NCI-H748 treated with DMSO at 0.1 percent for 48 hours (cell line): Measurements from ENCODE around the gene HMGCS2.
"Not testable (repeated sequence)": the region's sequence is repeated elsewhere in the genome, so short reads cannot be mapped to it uniquely, and the experiment has no call there.

Experiments
- DNase-seq: peaks from one replicate; lab custom pipeline; 2025; lab: John Stamatoyannopoulos, UW

Gene HMGCS2

DNA sequence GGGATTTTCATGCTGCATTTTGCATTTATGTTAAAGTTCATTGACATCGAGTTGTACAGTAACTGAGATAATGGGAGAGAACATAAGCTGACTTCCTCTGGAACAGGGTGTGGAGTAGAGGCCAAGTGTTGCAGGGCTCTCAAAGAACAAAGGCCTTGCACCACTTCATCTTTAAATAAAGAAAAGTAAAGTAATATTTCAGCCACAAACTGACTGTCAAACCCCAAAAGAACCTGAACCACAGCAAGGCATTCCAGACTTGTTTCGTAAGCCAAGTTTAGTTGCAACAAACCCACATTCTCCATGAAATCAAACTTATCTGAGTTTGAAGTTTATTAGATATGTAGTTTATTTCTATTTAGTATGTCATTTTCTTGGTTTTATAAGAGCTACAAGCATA is 19.1 kb upstream of the HMGCS2 start:
- DNase-seq = no peak

- DNase-seq = not testable (repeated sequence)
Measured at GRCh38 chr1:119786473-119787050, 17.9 kb upstream of the HMGCS2 start.

DNA sequence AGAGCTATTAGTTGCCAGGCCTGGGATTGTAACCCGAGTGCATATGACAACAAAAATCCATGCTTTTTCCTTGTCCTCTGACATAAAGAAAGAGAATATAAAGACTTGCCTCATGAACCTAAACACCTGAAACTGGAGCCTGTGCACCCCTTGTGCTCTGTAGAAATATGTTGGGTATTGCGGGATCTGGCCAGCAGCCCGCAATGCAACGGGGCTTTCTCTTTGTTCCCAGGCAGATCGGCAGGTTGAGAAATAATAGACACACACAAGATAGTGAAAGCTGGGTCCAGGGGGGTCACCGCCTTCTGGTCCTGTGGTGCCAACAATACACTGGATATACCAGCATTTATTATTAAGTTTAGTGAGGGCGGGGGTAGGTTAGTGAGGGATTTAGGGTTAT is 17.3 kb upstream of the HMGCS2 start:
- not testable (repeated sequence) for DNase-seq

DNA sequence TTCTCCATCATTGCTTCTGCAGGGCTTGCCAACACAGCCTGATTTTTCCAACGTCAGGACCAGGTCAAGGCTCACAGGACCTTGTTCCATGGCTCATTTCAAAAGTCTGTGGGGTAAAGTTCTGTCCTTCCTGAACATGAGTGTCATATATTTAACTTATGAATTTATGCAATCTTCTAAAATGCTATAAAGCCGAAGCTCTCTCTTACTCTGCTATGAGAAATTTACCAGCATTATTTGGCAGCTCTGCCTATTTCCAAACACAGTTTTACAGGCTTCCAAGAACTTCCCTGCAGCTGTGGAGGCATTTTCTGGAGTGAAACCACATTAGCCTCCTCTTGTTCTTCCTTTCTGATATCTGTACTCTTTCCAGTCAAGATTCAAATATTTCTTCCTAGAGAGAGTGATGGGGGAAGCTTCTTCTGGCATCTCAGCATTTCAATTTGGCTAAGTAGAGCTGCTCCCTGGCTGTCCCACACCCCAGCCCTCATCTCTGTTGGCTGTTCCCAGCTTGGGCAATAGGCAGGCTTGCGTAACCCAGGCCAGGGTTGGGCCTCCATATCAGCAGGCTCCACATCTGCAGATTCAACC is 15.6 kb upstream of the HMGCS2 start:
- DNase-seq = no peak

DNA sequence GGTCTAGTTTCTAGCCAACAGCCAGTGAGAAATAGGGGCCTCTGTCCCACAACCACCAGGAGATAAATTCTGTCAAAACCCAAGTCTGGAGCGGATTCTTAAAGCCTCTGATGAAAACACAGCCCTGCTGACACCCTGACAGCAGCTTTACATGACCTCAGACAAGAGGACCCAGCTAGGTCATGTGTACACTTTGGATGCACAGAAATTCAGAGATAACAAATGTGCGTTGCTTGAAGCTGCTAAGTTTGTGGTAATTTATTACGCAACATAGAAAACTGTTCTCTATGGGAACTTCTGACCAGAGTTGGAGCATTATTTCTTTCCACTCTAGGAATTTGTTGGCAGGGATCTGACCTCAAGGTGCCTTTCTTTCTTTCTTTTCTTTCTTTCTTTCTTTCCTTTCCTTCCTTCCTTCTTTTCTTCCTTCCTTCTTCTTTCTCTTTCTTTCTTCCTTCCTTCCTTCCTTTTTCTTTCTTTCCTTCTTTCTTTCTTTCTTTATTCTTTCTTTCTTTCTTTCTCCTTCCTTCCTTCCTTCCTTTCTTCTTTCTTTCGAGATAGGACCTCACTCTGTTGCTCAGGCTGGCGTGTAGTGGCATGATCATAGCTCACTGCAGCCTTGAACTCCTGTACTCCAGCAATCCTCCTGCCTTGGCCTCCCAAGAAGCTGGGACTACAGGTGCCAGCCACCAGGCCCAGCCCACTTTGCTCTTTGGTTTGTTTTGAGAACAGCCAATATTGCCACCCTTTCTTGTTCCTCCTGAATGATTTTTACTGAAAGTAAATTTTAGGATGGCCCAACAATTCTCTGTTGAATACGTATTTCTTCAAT is 14.9 kb upstream of the HMGCS2 start:
- DNase-seq = no peak

DNA sequence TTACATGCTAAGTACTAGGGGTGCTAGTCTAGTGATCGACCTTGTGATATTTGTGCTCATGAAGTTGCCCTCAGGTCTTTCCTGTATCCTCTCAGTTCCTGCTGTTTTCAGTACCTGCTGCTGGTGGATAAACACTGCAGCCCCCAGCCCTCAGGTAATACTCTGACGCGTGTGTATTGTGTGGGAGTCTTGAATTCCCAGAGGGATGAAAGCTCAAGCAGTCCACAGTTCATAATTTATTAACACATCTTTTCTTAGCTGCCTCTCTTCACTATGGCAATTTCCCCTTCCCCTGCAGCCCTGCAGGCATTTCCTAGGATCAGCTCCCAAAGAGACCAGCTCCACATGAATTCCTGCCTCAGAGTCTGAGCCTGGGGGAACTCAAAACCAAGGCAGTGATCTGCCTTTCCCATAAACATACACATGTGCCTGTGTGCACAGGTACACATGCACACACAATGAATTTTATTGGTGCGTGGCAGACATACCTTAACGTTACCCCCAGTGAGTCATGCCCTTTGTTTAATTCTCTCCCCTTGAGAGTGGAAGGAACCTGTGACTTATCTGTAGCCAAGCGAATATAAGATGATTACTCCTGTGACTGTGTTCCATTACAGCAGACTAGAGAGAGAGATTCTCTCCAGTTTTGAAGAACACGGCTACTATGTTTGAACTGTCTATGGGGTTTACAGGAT is 14.1 kb upstream of the HMGCS2 start:
- no peak for DNase-seq

- no peak for DNase-seq
Measured at GRCh38 chr1:119781434-119782210, 12.9 kb upstream of the HMGCS2 start.

GRCh38 chr1:119779869-119780356 is 11.2 kb upstream of the HMGCS2 start:
- DNase-seq = peak; percentile 23

DNA sequence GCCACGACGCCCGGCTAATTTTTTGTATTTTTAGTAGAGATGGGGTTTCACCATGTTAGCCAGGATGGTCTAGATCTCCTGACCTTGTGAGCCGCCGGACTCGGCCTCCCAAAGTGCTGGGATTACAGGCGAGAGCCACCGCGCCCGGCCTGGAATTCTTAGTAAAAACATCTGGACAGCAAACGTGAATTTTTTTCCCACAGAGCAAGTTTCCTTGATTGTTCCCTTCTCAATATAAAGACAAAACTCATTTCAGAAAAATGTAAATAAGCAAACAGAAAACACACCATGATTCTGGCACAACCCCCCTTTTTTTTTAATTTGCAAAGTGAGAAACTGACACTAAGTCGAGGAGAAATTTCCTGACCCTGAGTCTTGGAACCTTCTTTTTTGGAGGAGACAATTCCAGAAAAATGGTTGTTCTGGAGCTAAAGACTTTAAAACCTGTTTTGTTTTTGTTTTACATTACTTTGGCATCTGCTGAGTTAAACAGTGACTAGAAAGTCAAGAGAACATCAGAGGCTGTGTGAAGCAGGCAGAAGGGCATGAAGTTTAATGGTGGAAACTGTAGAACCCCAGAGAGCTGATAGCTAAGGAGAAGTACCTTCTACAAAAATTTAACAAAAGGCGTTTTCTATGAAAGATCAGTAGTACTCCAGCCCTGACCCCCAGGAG is 10.3 kb upstream of the HMGCS2 start:
- no peak for DNase-seq

DNA sequence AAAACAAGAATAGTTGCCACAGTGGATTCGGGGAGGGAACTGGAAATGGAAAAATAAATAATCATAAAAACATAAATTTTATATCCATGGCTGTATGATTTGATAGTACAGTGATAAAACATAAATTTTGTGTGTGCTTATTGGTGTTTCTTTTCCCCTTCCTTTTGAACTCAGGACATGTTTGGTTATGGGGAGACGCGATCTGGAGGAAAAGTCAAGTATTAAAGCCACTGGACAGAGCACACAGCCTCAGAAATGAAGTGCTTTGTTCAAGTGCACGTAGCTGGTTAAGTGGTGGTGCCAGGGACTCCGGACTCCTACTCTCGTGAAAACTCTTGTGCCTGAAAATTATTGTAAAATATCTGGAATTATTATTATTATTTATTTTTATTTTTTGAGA is 9.7 kb upstream of the HMGCS2 start:
- DNase-seq = no peak

DNA sequence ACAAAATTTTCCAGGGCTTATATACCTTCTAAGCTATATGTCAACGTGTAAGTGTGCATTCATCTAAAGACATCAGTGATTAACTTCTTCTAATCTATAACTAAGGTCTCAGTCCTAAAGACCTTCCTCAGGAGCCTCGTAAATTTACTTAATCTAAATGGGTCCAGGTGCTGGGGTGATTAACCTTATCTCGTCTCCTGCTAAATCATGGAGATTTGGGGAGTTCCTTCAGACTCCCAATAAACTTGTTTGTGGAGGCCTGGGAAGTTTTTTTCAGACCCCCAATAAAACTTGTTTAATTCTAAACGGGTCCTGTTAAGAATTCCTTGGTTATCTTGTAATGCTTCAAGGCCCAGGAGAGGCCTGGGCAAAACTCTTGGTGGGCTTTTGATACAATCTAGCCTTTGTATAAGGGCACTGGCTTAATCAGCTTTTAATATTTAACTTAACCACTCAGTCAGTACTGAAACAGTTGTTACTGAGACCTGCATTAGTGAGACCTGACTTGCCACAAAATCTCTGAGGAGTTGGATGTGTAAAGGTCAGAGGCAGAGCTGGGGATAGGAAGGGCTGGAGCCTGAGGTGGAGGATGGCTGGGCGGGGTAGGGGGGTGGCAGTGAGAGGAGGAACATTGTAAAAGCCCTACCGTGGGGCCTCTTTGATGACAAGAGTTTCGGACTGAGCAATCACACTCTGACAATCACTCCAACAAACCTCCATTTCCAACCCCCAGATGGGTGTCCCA is 6.2 kb upstream of the HMGCS2 start:
- DNase-seq = no peak

- no peak for DNase-seq
Measured at GRCh38 chr1:119773711-119774241, 5.1 kb upstream of the HMGCS2 start.

- no peak for DNase-seq
Measured at GRCh38 chr1:119772298-119772697, 3.6 kb upstream of the HMGCS2 start.

DNA sequence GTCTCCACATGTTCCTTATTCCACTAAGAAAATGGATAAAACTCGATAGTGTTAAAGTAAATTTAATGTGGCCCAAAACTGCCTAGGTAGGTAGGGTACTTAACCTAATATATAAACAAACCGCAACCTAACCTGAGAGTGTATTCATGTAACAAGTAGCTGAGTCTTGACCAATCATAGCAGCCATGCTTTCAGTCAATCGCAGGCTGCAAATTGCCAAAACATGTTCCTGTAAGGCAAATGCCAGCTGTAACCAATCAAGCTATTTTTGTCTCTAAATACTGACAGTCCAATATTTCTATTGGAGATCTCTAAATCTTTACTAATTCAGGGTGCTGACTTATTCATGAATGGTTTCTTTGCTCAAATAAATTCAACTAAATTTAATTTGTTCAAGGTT is 3.1 kb upstream of the HMGCS2 start:
- DNase-seq = no peak

- DNase-seq = no peak
Measured at GRCh38 chr1:119771016-119771415, 2.3 kb upstream of the HMGCS2 start.

DNA sequence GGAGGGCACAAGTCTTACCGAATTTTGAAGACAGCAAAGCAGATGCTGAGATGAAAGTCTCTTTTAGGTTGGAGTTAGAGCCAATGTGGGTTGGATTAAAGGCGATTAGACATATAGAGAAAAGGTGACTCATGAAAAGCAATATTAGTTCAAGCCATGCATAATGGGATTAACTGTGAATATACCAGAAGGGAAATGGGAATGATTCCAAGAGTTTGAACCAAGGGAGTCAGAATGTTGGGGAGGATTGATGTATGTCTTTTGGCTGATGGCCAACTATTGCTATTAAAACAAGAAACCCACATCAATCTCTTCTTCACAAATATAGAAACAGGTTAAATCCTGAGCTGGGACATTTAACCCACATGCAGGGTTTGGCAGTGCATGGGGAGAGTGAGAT is 1.2 kb downstream of the HMGCS2 start:
- DNase-seq = no peak

DNA sequence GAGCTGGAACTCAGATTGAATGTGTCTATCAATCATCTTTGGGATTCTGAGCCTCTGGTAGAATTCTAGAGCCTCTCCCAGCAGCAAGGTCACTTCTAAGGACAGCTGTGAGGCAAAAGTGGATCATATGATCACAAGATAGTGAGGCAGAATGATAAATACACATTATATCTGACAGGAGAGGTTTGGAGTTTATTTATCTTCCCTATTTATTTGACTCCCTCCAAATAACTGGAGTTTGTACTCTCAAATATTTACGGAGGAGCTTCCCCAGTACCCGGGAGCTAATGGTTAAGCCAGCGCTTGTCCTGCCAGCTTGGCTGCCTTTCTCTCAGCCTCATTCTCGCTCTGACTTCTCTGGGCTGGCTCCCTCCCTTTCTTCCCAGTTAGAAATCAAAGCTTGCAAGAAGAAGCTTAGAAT is 2.3 kb downstream of the HMGCS2 start:
- no peak for DNase-seq

- DNase-seq = no peak
Measured at GRCh38 chr1:119764220-119764619, 4.5 kb downstream of the HMGCS2 start.

GRCh38 chr1:119762953-119763352 is 5.8 kb downstream of the HMGCS2 start:
- DNase-seq = no peak

- no peak for DNase-seq
Measured at GRCh38 chr1:119762409-119762808, 6.3 kb downstream of the HMGCS2 start.
